Retinal pigment epithelial cell (primary cell): ENCODE results near the gene ZDHHC9.

ENCODE experiments used
- DNase-seq: peaks from one replicate; pipeline ENCODE4 v3.0.0-alpha.2; 2010; ENCODE audit warnings: low read depth
- H3K4me3 ChIP-seq: 2 replicates; pipeline ENCODE4 v1.5.1; 2011; ENCODE audit warnings: mild to moderate bottlenecking, low read length, control low read depth, moderate library complexity
- CTCF ChIP-seq: conservative IDR thresholded peaks from 2 replicates; pipeline ENCODE4 v1.5.1; 2011; ENCODE audit warnings: low read depth, low read length, control low read depth, inconsistent platforms

The ZDHHC9 gene

GRCh38 chrX:129792586-129793291 is 50.9 kb downstream of the ZDHHC9 start:
- no peak for TF ChIP-seq CTCF

DNA sequence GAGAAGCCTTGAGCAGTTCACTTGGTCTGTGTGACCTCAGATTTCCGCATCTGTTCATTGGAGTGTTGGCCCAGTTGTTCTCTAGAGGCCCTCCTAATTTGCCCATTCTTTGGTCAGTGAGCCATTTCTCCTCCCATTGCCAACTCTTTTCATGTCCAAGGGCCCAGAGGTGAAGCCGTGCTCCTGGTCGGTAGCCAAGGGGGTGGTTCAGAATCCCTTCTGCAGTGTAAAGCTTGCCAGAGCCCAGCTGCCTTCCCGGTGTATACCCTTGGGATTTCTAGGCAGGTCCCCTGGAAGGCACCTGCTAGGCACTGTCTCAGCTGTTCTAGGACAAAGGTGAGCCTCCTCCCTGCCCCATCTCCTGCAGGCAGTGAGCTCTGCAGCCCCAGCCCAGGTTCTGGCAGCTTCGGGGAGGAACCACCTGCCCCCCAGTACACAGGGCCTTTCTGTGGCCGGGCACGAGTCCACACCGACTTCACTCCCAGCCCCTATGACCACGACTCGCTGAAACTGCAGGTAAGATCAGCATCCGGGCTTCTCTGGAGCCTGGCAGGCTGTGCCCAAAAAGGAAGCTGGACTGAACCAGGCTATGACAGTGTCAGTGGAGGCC is 51.6 kb downstream of the ZDHHC9 start:
- H3K4me3 ChIP-seq = no peak overlapping the region
- DNase-seq = no peak
- no peak for TF ChIP-seq CTCF

More at GRCh38 chrX:129792586-129793291, 50.9 kb downstream of the ZDHHC9 start:
- no peak for DNase-seq
- H3K4me3 ChIP-seq = no peak overlapping the region

- no peak for TF ChIP-seq CTCF
- H3K4me3 ChIP-seq = no peak overlapping the region
- no peak for DNase-seq
Measured at GRCh38 chrX:129791336-129791735, 52.4 kb downstream of the ZDHHC9 start.

DNA sequence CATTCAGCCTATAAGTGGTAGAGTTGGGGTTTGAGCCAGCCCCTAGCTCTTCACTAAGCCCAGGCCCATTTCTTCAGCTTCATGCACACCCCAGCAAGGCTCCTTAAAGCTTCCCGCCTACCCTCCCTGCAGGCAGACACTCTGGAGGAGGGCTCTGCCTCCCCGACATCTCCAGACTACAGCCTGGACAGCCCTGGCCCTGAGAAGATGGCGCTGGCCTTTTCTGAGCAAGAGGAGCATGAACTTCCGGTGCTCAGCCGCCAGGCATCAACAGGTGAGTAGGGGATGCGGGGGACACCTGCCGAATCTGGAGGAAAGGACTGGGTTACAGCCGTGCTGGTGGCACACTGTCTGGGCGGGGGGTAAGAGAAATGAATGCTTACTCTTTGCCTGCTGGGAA is 52.9 kb downstream of the ZDHHC9 start:
- H3K4me3 ChIP-seq = no peak overlapping the region
- TF ChIP-seq CTCF = no peak
- no peak for DNase-seq

DNA sequence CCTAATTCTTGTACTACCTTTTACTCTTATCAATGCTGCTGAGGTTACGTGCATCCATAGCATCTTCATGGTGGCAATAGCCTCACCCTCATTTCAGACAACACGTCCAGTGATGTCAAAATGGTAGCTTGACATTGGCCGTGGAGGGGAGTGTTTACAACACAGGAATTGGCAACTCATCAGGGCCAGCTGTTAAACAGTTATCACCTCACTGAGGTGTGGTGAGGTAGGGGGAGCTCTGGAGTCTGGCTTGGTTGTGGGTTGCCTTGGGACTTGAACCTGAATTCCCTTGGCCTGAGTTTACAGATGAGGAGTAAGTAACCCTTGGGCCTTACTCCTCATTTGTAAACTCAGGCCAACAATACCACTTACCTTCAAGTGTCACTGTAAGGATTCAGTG is 53.5 kb downstream of the ZDHHC9 start:
- no peak for DNase-seq
- TF ChIP-seq CTCF = no peak
- H3K4me3 ChIP-seq = no peak overlapping the region

DNA sequence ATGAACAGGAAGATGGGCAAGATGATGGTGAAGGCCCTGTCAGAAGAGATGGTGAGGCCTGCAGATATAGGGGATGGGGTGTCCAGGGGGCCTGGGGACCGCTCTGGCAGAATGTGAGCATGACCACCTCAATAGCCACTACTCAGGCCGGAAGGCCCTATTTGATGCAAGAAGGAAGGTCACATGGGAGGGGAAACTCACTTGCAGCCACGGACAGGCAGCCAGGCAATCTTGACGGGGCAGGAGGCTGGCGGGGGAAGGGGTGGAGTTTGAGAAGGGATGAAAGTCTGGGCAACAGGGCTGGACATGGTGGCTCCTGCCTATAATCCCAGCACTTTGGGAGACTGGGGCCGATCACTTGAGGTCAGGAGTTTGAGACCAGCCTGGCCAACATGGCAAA is 55.2 kb downstream of the ZDHHC9 start:
- DNase-seq = no peak

More for the DNA sequence above, 55.2 kb downstream of the ZDHHC9 start:
- H3K4me3 ChIP-seq = no peak overlapping the region
- no peak for TF ChIP-seq CTCF
